Fibroblast of lung (primary cell): ENCODE measurements around the gene CCDC73.

ENCODE experiments used
- EZH2 ChIP-seq: IDR thresholded peaks from 2 replicates; pipeline ENCODE4 v1.5.1; 2012; ENCODE audit warnings: low read length, control low read depth, mild to moderate bottlenecking; ENCODE audit errors: missing control alignments
- TF ChIP-seq, protein P1 (sequence below), 2 donors: IDR thresholded peaks in 1 of 2; conservative IDR thresholded peaks in 1 of 2; 1 replicate in 1 of 2; 2 replicates in 1 of 2; pipeline ENCODE4 v1.5.1; 2011 to 2012; ENCODE audit warnings: low read length in 2 of 2, control low read depth in 1 of 2, inconsistent platforms in 1 of 2, low read depth in 1 of 2, mild to moderate bottlenecking in 1 of 2

DNA sequence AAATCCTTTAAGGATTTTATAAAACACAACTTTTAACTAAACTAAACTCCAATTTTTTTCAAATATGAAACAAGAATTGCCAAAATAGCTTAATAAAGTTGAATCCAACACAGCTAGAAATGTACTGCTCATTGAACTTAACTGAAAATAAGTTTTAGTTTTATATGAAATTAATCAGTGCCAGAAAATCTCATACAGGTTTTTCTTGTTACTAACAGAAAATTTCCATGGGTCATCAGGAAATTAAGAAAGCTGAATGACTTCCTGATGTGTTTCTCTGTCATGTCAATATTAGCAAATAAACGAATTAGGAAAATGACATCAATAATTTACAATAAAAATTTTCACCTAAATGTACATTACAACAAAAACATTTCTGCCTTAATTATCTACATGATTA lies 3.5 kb downstream of the CCDC73 start:
- TF ChIP-seq, protein P1, sequence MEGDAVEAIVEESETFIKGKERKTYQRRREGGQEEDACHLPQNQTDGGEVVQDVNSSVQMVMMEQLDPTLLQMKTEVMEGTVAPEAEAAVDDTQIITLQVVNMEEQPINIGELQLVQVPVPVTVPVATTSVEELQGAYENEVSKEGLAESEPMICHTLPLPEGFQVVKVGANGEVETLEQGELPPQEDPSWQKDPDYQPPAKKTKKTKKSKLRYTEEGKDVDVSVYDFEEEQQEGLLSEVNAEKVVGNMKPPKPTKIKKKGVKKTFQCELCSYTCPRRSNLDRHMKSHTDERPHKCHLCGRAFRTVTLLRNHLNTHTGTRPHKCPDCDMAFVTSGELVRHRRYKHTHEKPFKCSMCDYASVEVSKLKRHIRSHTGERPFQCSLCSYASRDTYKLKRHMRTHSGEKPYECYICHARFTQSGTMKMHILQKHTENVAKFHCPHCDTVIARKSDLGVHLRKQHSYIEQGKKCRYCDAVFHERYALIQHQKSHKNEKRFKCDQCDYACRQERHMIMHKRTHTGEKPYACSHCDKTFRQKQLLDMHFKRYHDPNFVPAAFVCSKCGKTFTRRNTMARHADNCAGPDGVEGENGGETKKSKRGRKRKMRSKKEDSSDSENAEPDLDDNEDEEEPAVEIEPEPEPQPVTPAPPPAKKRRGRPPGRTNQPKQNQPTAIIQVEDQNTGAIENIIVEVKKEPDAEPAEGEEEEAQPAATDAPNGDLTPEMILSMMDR (conservative IDR thresholded peaks at IDR 0.05 in 1 of 2, IDR thresholded peaks at IDR 0.05 in 1 of 2; ENCODE audit: low read depth in 1 of 2, low read length in 2 of 2) = no peak
- no peak for TF ChIP-seq EZH2
